ENCODE measurements around the gene RNASE7. TPM values are rescaled to one million over a fixed set of nuclear protein-coding genes. Genes with fewer than 3 reads are reported as not detected.

Gene RNASE7
- total RNA-seq, 1 donor from 2014 or later = not detected

DNA sequence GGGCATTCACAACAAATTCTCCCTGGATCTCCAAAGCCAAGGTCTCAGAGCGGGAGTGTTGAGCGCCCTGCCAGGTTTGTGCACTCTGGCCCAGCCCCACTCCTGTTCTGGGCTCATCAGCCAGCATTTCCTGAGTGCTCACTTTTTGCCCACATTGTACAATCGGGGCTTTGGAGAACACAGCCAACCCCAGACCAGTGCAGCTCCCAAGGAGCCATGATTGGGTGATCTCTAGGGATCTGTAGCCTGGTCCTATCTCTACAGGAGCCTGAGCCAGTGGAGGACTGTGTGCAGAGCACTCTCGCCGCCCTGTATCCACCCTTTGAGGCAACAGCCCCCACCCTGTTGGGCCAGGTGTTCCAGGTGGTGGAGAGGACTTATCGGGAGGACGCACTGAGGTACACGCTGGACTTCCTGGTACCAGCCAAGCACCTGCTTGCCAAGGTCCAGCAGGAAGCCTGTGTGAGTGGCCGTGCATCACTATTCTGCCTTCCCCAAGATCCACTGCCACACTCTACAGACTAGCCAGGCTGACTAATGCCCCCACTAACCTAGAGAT lies 30.7 kb downstream of the RNASE7 start:
- Histone ChIP-seq H3K36me3 (peaks cover 18% of the 10 kb centered on the region), H3K27me3 (no peaks in the 10 kb centered on the region), H3K4me1 (peaks cover 26% of the 10 kb centered on the region), H3K27ac (no peak overlapping the region), H3K4me3 (no peak overlapping the region), H3K9me3 (no peaks in the 10 kb centered on the region)
- ATAC-seq (no peak), DNase-seq (no peak)
- TF ChIP-seq, protein P1, sequence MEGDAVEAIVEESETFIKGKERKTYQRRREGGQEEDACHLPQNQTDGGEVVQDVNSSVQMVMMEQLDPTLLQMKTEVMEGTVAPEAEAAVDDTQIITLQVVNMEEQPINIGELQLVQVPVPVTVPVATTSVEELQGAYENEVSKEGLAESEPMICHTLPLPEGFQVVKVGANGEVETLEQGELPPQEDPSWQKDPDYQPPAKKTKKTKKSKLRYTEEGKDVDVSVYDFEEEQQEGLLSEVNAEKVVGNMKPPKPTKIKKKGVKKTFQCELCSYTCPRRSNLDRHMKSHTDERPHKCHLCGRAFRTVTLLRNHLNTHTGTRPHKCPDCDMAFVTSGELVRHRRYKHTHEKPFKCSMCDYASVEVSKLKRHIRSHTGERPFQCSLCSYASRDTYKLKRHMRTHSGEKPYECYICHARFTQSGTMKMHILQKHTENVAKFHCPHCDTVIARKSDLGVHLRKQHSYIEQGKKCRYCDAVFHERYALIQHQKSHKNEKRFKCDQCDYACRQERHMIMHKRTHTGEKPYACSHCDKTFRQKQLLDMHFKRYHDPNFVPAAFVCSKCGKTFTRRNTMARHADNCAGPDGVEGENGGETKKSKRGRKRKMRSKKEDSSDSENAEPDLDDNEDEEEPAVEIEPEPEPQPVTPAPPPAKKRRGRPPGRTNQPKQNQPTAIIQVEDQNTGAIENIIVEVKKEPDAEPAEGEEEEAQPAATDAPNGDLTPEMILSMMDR (IDR thresholded peaks at IDR 0.05) = no peak
- intact Hi-C loops (cut with DNase I) = no loop called here

DNA sequence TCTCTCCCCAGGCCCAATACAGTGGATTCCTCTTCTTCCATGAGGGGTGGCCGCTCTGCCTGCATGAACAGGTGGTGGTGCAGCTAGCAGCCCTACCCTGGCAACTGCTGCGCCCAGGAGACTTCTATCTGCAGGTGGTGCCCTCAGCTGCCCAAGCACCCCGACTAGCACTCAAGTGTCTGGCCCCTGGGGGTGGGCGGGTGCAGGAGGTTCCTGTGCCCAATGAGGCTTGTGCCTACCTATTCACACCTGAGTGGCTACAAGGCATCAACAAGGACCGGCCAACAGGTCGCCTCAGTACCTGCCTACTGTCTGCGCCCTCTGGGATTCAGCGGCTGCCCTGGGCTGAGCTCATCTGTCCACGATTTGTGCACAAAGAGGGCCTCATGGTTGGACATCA lies 31.8 kb downstream of the RNASE7 start:
- intact Hi-C loops (cut with DNase I) = no loop called here
- TF ChIP-seq, protein P1 (IDR thresholded peaks at IDR 0.05) = no peak
- H3K4me1 ChIP-seq = peaks cover 21% of the 10 kb centered on the region
- DNase-seq (no peak), ATAC-seq (no peak)
- H3K27ac ChIP-seq = no peak overlapping the region
- no peaks in the 10 kb centered on the region for H3K27me3 ChIP-seq
- H3K4me3 ChIP-seq = no peak overlapping the region
- H3K36me3 ChIP-seq = peaks cover 27% of the 10 kb centered on the region
- H3K9me3 ChIP-seq = no peaks in the 10 kb centered on the region

DNA sequence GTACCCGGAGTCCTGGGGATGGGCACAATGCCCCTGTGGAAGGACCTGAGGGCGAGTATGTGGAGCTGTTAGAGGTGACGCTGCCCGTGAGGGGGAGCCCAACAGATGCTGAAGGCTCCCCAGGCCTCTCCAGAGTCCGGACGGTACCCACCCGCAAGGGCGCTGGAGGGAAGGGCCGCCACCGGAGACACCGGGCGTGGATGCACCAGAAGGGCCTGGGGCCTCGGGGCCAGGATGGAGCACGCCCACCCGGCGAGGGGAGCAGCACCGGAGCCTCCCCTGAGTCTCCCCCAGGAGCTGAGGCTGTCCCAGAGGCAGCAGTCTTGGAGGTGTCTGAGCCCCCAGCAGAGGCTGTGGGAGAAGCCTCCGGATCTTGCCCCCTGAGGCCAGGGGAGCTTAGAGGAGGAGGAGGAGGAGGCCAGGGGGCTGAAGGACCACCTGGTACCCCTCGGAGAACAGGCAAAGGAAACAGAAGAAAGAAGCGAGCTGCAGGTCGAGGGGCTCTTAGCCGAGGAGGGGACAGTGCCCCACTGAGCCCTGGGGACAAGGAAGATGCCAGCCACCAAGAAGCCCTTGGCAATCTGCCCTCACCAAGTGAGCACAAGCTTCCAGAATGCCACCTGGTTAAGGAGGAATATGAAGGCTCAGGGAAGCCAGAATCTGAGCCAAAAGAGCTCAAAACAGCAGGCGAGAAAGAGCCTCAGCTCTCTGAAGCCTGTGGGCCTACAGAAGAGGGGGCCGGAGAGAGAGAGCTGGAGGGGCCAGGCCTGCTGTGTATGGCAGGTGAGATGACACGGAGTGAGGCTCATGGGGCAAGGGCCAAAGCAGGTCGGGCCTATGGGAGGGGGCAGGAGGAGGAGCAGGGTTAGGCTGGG lies 32.5 kb downstream of the RNASE7 start:
- Histone ChIP-seq H3K27ac (no peak overlapping the region), H3K36me3 (peaks cover 34% of the 10 kb centered on the region), H3K4me1 (peaks cover 14% of the 10 kb centered on the region), H3K27me3 (no peaks in the 10 kb centered on the region), H3K9me3 (no peaks in the 10 kb centered on the region), H3K4me3 (no peak overlapping the region)
- intact Hi-C loops (cut with DNase I) = no loop called here
- no peak for ATAC-seq
- TF ChIP-seq, protein P1 (IDR thresholded peaks at IDR 0.05) = no peak
- no peak for DNase-seq

DNA sequence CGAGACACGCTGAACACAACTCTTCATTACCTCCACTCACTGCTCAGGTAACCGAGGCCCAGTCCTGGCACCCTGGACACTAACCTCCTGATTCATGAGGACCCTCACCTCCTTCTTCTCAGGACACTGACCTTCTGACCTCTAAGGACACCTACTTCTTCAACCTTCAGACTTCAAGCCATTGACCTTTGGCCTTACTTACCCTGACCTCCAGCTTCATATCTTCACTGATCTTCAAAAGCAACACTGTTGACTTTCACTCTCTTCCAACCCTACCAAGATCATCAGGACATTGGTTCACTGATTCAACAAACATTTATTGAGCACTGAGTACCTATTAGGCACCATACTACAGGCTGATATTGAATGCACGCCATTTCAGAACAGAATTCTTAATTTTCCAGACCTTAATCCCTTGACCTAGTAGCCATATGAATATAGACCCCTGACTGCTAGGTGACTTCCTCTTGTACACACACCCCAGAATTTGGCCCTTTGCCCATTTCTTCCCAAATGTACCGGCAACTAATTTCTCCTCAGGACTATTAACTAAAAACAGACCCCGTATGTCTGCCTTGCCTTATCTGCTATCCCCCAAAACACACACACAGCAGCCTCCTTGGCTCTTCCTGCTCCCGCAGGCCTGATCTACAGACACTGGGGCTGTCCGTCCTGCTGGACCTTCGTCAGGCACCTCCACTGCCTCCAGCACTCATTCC lies 33.7 kb downstream of the RNASE7 start:
- no peak overlapping the region for H3K27ac ChIP-seq
- TF ChIP-seq, protein P1 (IDR thresholded peaks at IDR 0.05) = no peak
- no peak overlapping the region for H3K4me3 ChIP-seq
- H3K27me3 ChIP-seq = no peaks in the 10 kb centered on the region
- ATAC-seq (no peak), DNase-seq (no peak)
- H3K36me3 ChIP-seq = peaks cover 45% of the 10 kb centered on the region
- no peaks in the 10 kb centered on the region for H3K9me3 ChIP-seq
- intact Hi-C loops (cut with DNase I) = no loop called here
- peaks cover 12% of the 10 kb centered on the region for H3K4me1 ChIP-seq

DNA sequence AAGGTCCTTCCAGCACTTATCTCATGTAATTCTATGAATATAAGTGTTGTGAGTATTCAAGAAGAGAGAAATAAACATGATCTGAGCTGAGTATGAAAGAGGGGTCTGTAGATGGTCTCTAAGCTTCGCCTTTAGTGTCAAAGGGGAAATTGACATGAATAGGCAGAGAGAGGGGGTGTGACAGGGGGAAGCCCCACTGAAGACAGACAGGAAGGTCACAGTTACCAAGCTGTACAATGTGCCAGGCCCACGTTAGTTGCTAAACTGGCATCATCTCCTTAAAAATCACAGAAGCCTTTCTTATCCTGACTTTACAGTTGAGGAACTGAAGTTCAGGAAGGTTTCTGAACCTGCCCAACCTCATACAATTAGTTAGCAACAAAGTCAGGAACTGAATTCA lies 35.5 kb downstream of the RNASE7 start:
- intact Hi-C loops (cut with DNase I) = no loop called here
- no peaks in the 10 kb centered on the region for H3K4me1 ChIP-seq
- H3K27me3 ChIP-seq = no peaks in the 10 kb centered on the region
- no peak overlapping the region for H3K27ac ChIP-seq
- no peak for DNase-seq
- TF ChIP-seq, protein P1 (IDR thresholded peaks at IDR 0.05) = no peak
- H3K4me3 ChIP-seq = no peak overlapping the region
- ATAC-seq = no peak
- H3K36me3 ChIP-seq = peaks cover 61% of the 10 kb centered on the region
- H3K9me3 ChIP-seq = no peaks in the 10 kb centered on the region
